HepG2 (cell line): Measurements from ENCODE around the gene TEX26. TPM values are rescaled to one million over a fixed set of nuclear protein-coding genes. Genes with fewer than 3 reads are reported as not detected.

Source experiments
- ATAC-seq: fragments of 200-7000 bp; cut with Tn5 transposase; 3 replicates; pipeline ENCODE4 v1.9.1; 2020; ENCODE audit warnings: mild to moderate bottlenecking, moderate library complexity
- BruUV-seq: library from RNA; stranded (reverse); fragments of 400-500 nt; replicated peaks from 2 replicates; lab custom pipeline; 2021; lab: Mats Ljungman, UMichigan
- CTCF ChIA-PET: fragments of 300-600 bp; formaldehyde crosslinking; extraction: SDS; loops from one replicate; lab custom pipeline; 2021; ENCODE audit warnings: low total read pairs, inconsistent platforms, low intra/inter-chr PET ratio; lab: Yijun Ruan, JAX
- POLR2A ChIA-PET: fragments of 350-600 bp; sonication (Branson Sonifier 250); formaldehyde crosslinking; loops from one replicate; lab custom pipeline; 2020; ENCODE audit warnings: antibody characterized with exemption, inconsistent platforms; lab: Yijun Ruan, JAX
- DNase-seq: peaks from one replicate; pipeline ENCODE4 v3.0.0-alpha.2; 2015; ENCODE audit warnings: low spot score
- FAIRE-seq: peaks from 3 replicates; lab custom pipeline; 2011; peaks lifted over from hg19 to GRCh38; lab: Jason Lieb, UNC
- H2AFZ ChIP-seq: one replicate; pipeline ENCODE4 v1.6.1; 2011; ENCODE audit warnings: low read length, inconsistent platforms
- H3K27ac ChIP-seq: fragments of 300-600 bp; 3 replicates; pipeline ENCODE4 v1.8.0; 2011; ENCODE audit warnings: mixed run types, mild to moderate bottlenecking, mixed read lengths, low read length, inconsistent platforms; ENCODE audit not compliant: insufficient read depth; ENCODE audit errors: extremely low read length
- H3K27me3 ChIP-seq, 2 experiments: fragments of 200-600 bp in 1 of 2; 2 replicates in 1 of 2; 3 replicates in 1 of 2; pipeline versions ENCODE4 v1.6.0 to v1.8.0; 2011; ENCODE audit warnings: low read length in 2 of 2, mild to moderate bottlenecking in 2 of 2, moderate library complexity in 2 of 2, inconsistent platforms in 1 of 2; ENCODE audit not compliant: insufficient read depth in 2 of 2, control insufficient read depth in 1 of 2
- H3K36me3 ChIP-seq, 2 experiments: fragments of 200-600 bp in 1 of 2; replicated peaks in 1 of 2; 2 replicates in 1 of 2; 3 replicates in 1 of 2; pipeline versions ENCODE4 v1.5.1 to v1.8.0; 2011; ENCODE audit warnings: low read length in 2 of 2, inconsistent platforms in 1 of 2; ENCODE audit not compliant: insufficient read depth in 2 of 2, control insufficient read depth in 1 of 2
- H3K4me1 ChIP-seq: 2 replicates; pipeline ENCODE4 v1.5.1; 2012; ENCODE audit warnings: low read length, inconsistent platforms; ENCODE audit not compliant: insufficient read depth
- H3K4me2 ChIP-seq: 2 replicates; pipeline ENCODE4 v1.6.0; 2011; ENCODE audit warnings: low read depth, low read length, inconsistent platforms
- H3K4me3 ChIP-seq, 3 experiments: fragments of 200-600 bp in 1 of 3; sonication (generic), shearing (Covaris generic) in 1 of 3; replicated peaks in 1 of 3; 2 replicates each; pipeline ENCODE4 v1.5.1; 2011 to 2016; ENCODE audit warnings: low read length in 3 of 3, inconsistent platforms in 2 of 3, low read depth in 2 of 3, mild to moderate bottlenecking in 2 of 3, control low read depth in 1 of 3, mixed read lengths in 1 of 3; ENCODE audit not compliant: insufficient read depth in 1 of 3
- H3K79me2 ChIP-seq: one replicate; pipeline ENCODE4 v1.6.1; 2011; ENCODE audit warnings: low read length, inconsistent platforms; ENCODE audit not compliant: insufficient read depth
- H3K9ac ChIP-seq: 2 replicates; pipeline ENCODE4 v1.6.0; 2011; ENCODE audit warnings: mild to moderate bottlenecking, low read depth, low read length, inconsistent platforms; ENCODE audit not compliant: insufficient read depth
- H3K9me3 ChIP-seq: 2 replicates; pipeline ENCODE4 v1.5.1; 2012; ENCODE audit warnings: mild to moderate bottlenecking, low read length
- H4K20me1 ChIP-seq: 2 replicates; pipeline ENCODE4 v1.6.0; 2011; ENCODE audit warnings: inconsistent platforms, mild to moderate bottlenecking, low read length, moderate library complexity; ENCODE audit not compliant: insufficient read depth
- IKZF1 ChIP-seq: fragments of 450-650 bp; IDR thresholded peaks from 2 replicates; pipeline ENCODE4 v1.7.1; 2016
- PCBP2 ChIP-seq: fragments of 200-400 bp; formaldehyde crosslinking; optimal IDR thresholded peaks from 2 replicates; pipeline ENCODE3; 2018; ENCODE audit warnings: low read length, low read depth; ENCODE audit not compliant: poor library complexity, severe bottlenecking
- RCOR2 ChIP-seq: IDR thresholded peaks from 2 replicates; pipeline ENCODE4 v1.6.1; 2016; ENCODE audit warnings: missing biosample characterization, missing genetic modification reagents
- REL ChIP-seq: sonication (generic); formaldehyde crosslinking; conservative IDR thresholded peaks from 2 replicates; pipeline ENCODE4 v1.8.0; 2022; ENCODE audit warnings: mild to moderate bottlenecking, missing genetic modification reagents, moderate library complexity
- STAG1 ChIP-seq: sonication (generic); formaldehyde crosslinking; IDR thresholded peaks from 2 replicates; pipeline ENCODE4 v1.4.0; 2020; ENCODE audit warnings: missing genetic modification reagents
- TGIF2 ChIP-seq: IDR thresholded peaks from 2 replicates; pipeline ENCODE4 v1.6.1; 2016; ENCODE audit warnings: control low read depth, missing compliant biosample characterization
- USF2 ChIP-seq, 2 experiments: sonication (generic) in 1 of 2; formaldehyde crosslinking in 1 of 2; IDR thresholded peaks; 2 replicates each; pipeline versions ENCODE4 v1.5.1 to v1.6.1; 2011 to 2020; ENCODE audit warnings: borderline replicate concordance in 1 of 2, low read depth in 1 of 2, low read length in 1 of 2, mild to moderate bottlenecking in 1 of 2, missing genetic modification reagents in 1 of 2, moderate library complexity in 1 of 2
- ZNF18 ChIP-seq: sonication (generic); formaldehyde crosslinking; IDR thresholded peaks from 2 replicates; pipeline ENCODE4 v1.8.0; 2022; ENCODE audit warnings: mild to moderate bottlenecking, missing genetic modification reagents; ENCODE audit not compliant: insufficient replicate concordance
- ZNF362 ChIP-seq: sonication (generic); formaldehyde crosslinking; IDR thresholded peaks from 2 replicates; pipeline ENCODE4 v1.4.0; 2020; ENCODE audit warnings: missing genetic modification reagents, mild to moderate bottlenecking, borderline replicate concordance
- ZNF367 ChIP-seq: sonication (generic); formaldehyde crosslinking; IDR thresholded peaks from 2 replicates; pipeline ENCODE4 v1.4.0; 2020; ENCODE audit warnings: missing genetic modification reagents, borderline replicate concordance
- ZNF567 ChIP-seq: sonication (generic); formaldehyde crosslinking; IDR thresholded peaks from 2 replicates; pipeline ENCODE4 v1.8.1; 2023; ENCODE audit warnings: mild to moderate bottlenecking, missing genetic modification reagents, borderline replicate concordance
- ZNF639 ChIP-seq: conservative IDR thresholded peaks from 2 replicates; pipeline ENCODE4 v1.6.1; 2018; ENCODE audit warnings: missing genetic modification reagents
- WGBS: methylation state at CpG from one replicate; pipeline ENCODE4 v1.1.6; 2017; ENCODE audit warnings: low lambda C conversion rate; 5-methylcytosine and 5-hydroxymethylcytosine counted together
- in situ Hi-C: cut with HindIII; loops from 2 replicates; pipeline ENCODE4 v1.10.0; 2017; ENCODE audit warnings: low pct_unique_long_range_greater_than_20kb; ENCODE audit not compliant: extremely low pct_ligation_motif_present
- intact Hi-C: fragments of 100-400 bp; cut with micrococcal nuclease; formaldehyde crosslinking; loops from one replicate; pipeline ENCODE4 v1.10.0; 2022; ENCODE audit not compliant: unreplicated experiment
- polyA plus RNA-seq, 8 experiments: library from polyadenylated mRNA; depleted of rRNA in 3 of 8; stranded (reverse) in 7 of 8; unstranded in 1 of 8; fragments of >200 nt; fragmentation: Illumina TruSeq in 4 of 8; extraction: Trizol in 4 of 8; gene quantifications; 2 replicates each; pipeline versions ENCODE4 v1.2.1 to v1.2.3, GENCODE V29; 2011 to 2016; ENCODE audit warnings: low read depth in 4 of 8, missing spikeins in 1 of 8, mixed read lengths in 1 of 8; ENCODE audit not compliant: insufficient read depth in 1 of 8
- total RNA-seq, 5 experiments: library from RNA; depleted of rRNA; stranded (reverse); fragments of >200 nt; fragmentation: Illumina TruSeq; extraction: Trizol; gene quantifications; 2 replicates each; pipeline ENCODE4 v1.2.3, GENCODE V29; 2016; ENCODE audit warnings: low read depth in 1 of 5

Gene TEX26
- total and polyA plus RNA-seq, 2 of the 13 experiments (the other 11 are each of a cell fraction or from before 2014, with no cell fraction given) = not detected

- H2AFZ ChIP-seq = no peak overlapping the region
- no peaks in the 10 kb centered on the region for H3K4me1 ChIP-seq
- no peaks in the 10 kb centered on the region for H3K79me2 ChIP-seq
- no peak overlapping the region for H3K4me3 ChIP-seq
- no TSS peak for BruUV-seq
- intact Hi-C loops = no loop called here
- in situ Hi-C loops = no loop called here
- CTCF ChIA-PET = no interaction called here
- H3K36me3 ChIP-seq = no peaks in the 10 kb centered on the region
- no peak for DNase-seq
- H3K27me3 ChIP-seq = peaks cover 0 to 1% of the 10 kb centered on the region in 2 experiments; a peak in 2 of 5 replicates
- no peak overlapping the region for H3K9ac ChIP-seq
- H3K9me3 ChIP-seq = no peaks in the 10 kb centered on the region
- TF ChIP-seq ZNF18 (no peak), PCBP2 (no peak), IKZF1 (no peak), RCOR2 (CRISPR knock-in tag) (no peak), REL (CRISPR knock-in tag) (no peak), ZNF367 (CRISPR knock-in tag) (no peak), ZNF567 (no peak), ZNF639 (CRISPR knock-in tag) (no peak), USF2 (IDR thresholded peaks at IDR 0.05; ENCODE audit: low read depth, low read length) (no peak), USF2 (CRISPR knock-in tag; IDR thresholded peaks at IDR 0.05; ENCODE audit: borderline replicate concordance) (no peak), ZNF362 (CRISPR knock-in tag) (no peak), STAG1 (no peak), TGIF2 (CRISPR knock-in tag) (no peak)
- H3K4me2 ChIP-seq = no peak overlapping the region
- no peak for FAIRE-seq
- ATAC-seq = no peak
- WGBS = 40% methylated on average over 1 of the region's 5 CpGs
- no peaks in the 10 kb centered on the region for H4K20me1 ChIP-seq
- POLR2A ChIA-PET = no interaction called here
- H3K27ac ChIP-seq = no peak overlapping the region
Observed at GRCh38 chr13:31009166-31009565, 76.7 kb downstream of the TEX26 start.
